H1 (cell line): ENCODE results near the gene TXNIP. TPM values are rescaled to one million over a fixed set of nuclear protein-coding genes. Genes with fewer than 3 reads are reported as not detected.

Source experiments
- CTCF ChIA-PET: fragments of 300-600 bp; sonication (Branson Sonifier 250); formaldehyde crosslinking; loops from one replicate; lab custom pipeline; 2021; ENCODE audit not compliant: partially characterized antibody; lab: Charles Lee
- POLR2A ChIA-PET: fragments of 300-600 bp; sonication (Branson Sonifier 250); formaldehyde crosslinking; loops from one replicate; lab custom pipeline; 2021; ENCODE audit warnings: inconsistent platforms; ENCODE audit not compliant: partially characterized antibody; lab: Charles Lee
- DNase-seq, 2 experiments: peaks; one replicate each; pipeline versions ENCODE4 v3.0.0 to v3.0.0-alpha.2; 2010 to 2022; ENCODE audit warnings: low spot score in 2 of 2, low read depth in 1 of 2, mixed read lengths in 1 of 2
- FAIRE-seq: peaks from 2 replicates; lab custom pipeline; 2011; peaks lifted over from hg19 to GRCh38; lab: Jason Lieb, UNC
- H2AFZ ChIP-seq: 2 replicates; pipeline ENCODE4 v1.8.1; 2012; ENCODE audit warnings: low read length, inconsistent platforms
- H2AK5ac ChIP-seq: 2 replicates; pipeline ENCODE4 v1.6.1; 2013; ENCODE audit warnings: low read depth, low read length
- H2BK120ac ChIP-seq: replicated peaks from 2 replicates; pipeline ENCODE3; 2013; ENCODE audit warnings: low read depth, low read length, inconsistent platforms
- H2BK12ac ChIP-seq: 2 replicates; pipeline ENCODE4 v1.6.1; 2013; ENCODE audit warnings: low read depth, low read length
- H2BK15ac ChIP-seq: 2 replicates; pipeline ENCODE4 v1.6.1; 2013; ENCODE audit warnings: low read length
- H2BK20ac ChIP-seq: 2 replicates; pipeline ENCODE4 v1.6.1; 2013; ENCODE audit warnings: low read length
- H2BK5ac ChIP-seq: 2 replicates; pipeline ENCODE4 v1.6.1; 2013; ENCODE audit warnings: low read depth, low read length
- H3K14ac ChIP-seq: 2 replicates; pipeline ENCODE4 v1.6.1; 2013; ENCODE audit warnings: inconsistent platforms; ENCODE audit not compliant: insufficient read length
- H3K18ac ChIP-seq: 2 replicates; pipeline ENCODE4 v1.6.1; 2013; ENCODE audit warnings: low read length; ENCODE audit errors: extremely low read depth
- H3K23ac ChIP-seq: 2 replicates; pipeline ENCODE4 v1.6.1; 2013; ENCODE audit warnings: inconsistent platforms; ENCODE audit not compliant: insufficient read length
- H3K23me2 ChIP-seq: 2 replicates; pipeline ENCODE4 v1.6.1; 2013; ENCODE audit warnings: low read depth, low read length
- H3K27ac ChIP-seq: 2 replicates; pipeline ENCODE4 v1.6.1; 2011; ENCODE audit warnings: low read depth, low read length, inconsistent platforms
- H3K27me3 ChIP-seq, 4 experiments: replicated peaks in 1 of 4; 1 replicate in 1 of 4; 2 replicates in 3 of 4; pipeline versions ENCODE4 v1.6.1 to v1.8.1; 2011 to 2013; ENCODE audit warnings: low read length in 3 of 4, mild to moderate bottlenecking in 3 of 4, inconsistent platforms in 2 of 4, mixed read lengths in 2 of 4, moderate library complexity in 1 of 4; ENCODE audit not compliant: control insufficient read depth in 3 of 4, insufficient read depth in 3 of 4; ENCODE audit errors: extremely low read depth in 1 of 4
- H3K36me3 ChIP-seq, 4 experiments: 2 replicates each; pipeline versions ENCODE4 v1.6.1 to v1.8.1; 2011 to 2013; ENCODE audit warnings: mild to moderate bottlenecking in 4 of 4, low read length in 3 of 4, moderate library complexity in 2 of 4, control low read depth in 1 of 4, inconsistent platforms in 1 of 4; ENCODE audit not compliant: insufficient read depth in 4 of 4, control insufficient read depth in 2 of 4
- H3K4ac ChIP-seq: replicated peaks from 2 replicates; pipeline ENCODE3; 2013; ENCODE audit warnings: low read length, low read depth, mixed read lengths, inconsistent platforms; ENCODE audit not compliant: insufficient read length
- H3K4me1 ChIP-seq, 4 experiments: replicated peaks in 1 of 4; 1 replicate in 1 of 4; 2 replicates in 3 of 4; pipeline versions ENCODE4 v1.6.1 to v1.8.1; 2011 to 2013; ENCODE audit warnings: low read length in 3 of 4, inconsistent platforms in 2 of 4, mixed read lengths in 1 of 4; ENCODE audit not compliant: insufficient read depth in 4 of 4, control insufficient read depth in 3 of 4
- H3K4me2 ChIP-seq, 2 experiments: 2 replicates each; pipeline versions ENCODE4 v1.6.1 to v1.8.1; 2011 to 2013; ENCODE audit warnings: low read depth in 2 of 2, low read length in 2 of 2, control low read depth in 1 of 2, inconsistent platforms in 1 of 2, mild to moderate bottlenecking in 1 of 2; ENCODE audit not compliant: insufficient read depth in 1 of 2
- H3K4me3 ChIP-seq, 4 experiments: fragments of 200-600, 300-600 bp in 1 of 4; sonication (generic), shearing (Covaris generic), sonication (Bioruptor Twin) in 1 of 4; 2 replicates each; pipeline versions ENCODE4 v1.5.1 to v1.8.1; 2011 to 2016; ENCODE audit warnings: low read length in 4 of 4, low read depth in 3 of 4, control low read depth in 2 of 4, inconsistent platforms in 2 of 4, mild to moderate bottlenecking in 2 of 4, mixed read lengths in 1 of 4, moderate library complexity in 1 of 4; ENCODE audit not compliant: insufficient read depth in 2 of 4; ENCODE audit errors: extremely low read depth in 1 of 4
- H3K56ac ChIP-seq: replicated peaks from 2 replicates; pipeline ENCODE3; 2013; ENCODE audit warnings: low read depth, mild to moderate bottlenecking, mixed read lengths, low read length, inconsistent platforms; ENCODE audit not compliant: insufficient read length
- H3K79me1 ChIP-seq: 2 replicates; pipeline ENCODE4 v1.6.1; 2013; ENCODE audit warnings: low read depth, low read length, control low read depth
- H3K79me2 ChIP-seq, 2 experiments: 2 replicates each; pipeline versions ENCODE4 v1.6.1 to v1.8.1; 2012 to 2013; ENCODE audit warnings: low read length in 2 of 2, mild to moderate bottlenecking in 2 of 2, inconsistent platforms in 1 of 2; ENCODE audit not compliant: insufficient read depth in 2 of 2, control insufficient read depth in 1 of 2
- H3K9ac ChIP-seq, 4 experiments: replicated peaks in 1 of 4; 1 replicate in 1 of 4; 2 replicates in 3 of 4; pipeline versions ENCODE4 v1.6.1 to v1.8.1; 2011 to 2013; ENCODE audit warnings: low read depth in 3 of 4, low read length in 3 of 4, control low read depth in 2 of 4, mild to moderate bottlenecking in 2 of 4, moderate library complexity in 2 of 4, inconsistent platforms in 1 of 4; ENCODE audit errors: extremely low read depth in 1 of 4
- H3K9me3 ChIP-seq, 2 experiments: 2 replicates each; pipeline versions ENCODE4 v1.6.1 to v1.8.1; 2012 to 2013; ENCODE audit warnings: mild to moderate bottlenecking in 2 of 2, moderate library complexity in 2 of 2, control low read depth in 1 of 2, inconsistent platforms in 1 of 2, low read depth in 1 of 2, low read length in 1 of 2, mixed read lengths in 1 of 2; ENCODE audit not compliant: insufficient read depth in 2 of 2
- H4K20me1 ChIP-seq, 2 experiments: replicated peaks in 1 of 2; 2 replicates each; pipeline versions ENCODE3 to v1.8.1; 2011 to 2013; ENCODE audit warnings: inconsistent platforms in 2 of 2, low read length in 2 of 2, mild to moderate bottlenecking in 1 of 2; ENCODE audit not compliant: insufficient read depth in 2 of 2, control insufficient read depth in 1 of 2
- H4K5ac ChIP-seq: 2 replicates; pipeline ENCODE4 v1.6.1; 2013; ENCODE audit warnings: low read length, low read depth, mixed read lengths, inconsistent platforms; ENCODE audit not compliant: insufficient read length
- H4K8ac ChIP-seq: 2 replicates; pipeline ENCODE4 v1.8.0; 2013; ENCODE audit warnings: mild to moderate bottlenecking, moderate library complexity, low read length, inconsistent platforms; ENCODE audit not compliant: insufficient read depth; ENCODE audit errors: extremely low read depth
- H4K91ac ChIP-seq: replicated peaks from 2 replicates; pipeline ENCODE3; 2013; ENCODE audit warnings: low read length, mixed read lengths, inconsistent platforms; ENCODE audit not compliant: insufficient read length
- CREB1 ChIP-seq: IDR thresholded peaks from 2 replicates; pipeline ENCODE4 v1.6.1; 2012; ENCODE audit warnings: inconsistent platforms
- CTCF ChIP-seq, 3 experiments: IDR thresholded peaks; 1 replicate in 2 of 3; 2 replicates in 1 of 3; pipeline versions ENCODE4 v1.5.1 to v1.6.1; 2011; ENCODE audit warnings: low read length in 3 of 3, mild to moderate bottlenecking in 3 of 3, inconsistent platforms in 2 of 3, low read depth in 1 of 3, moderate library complexity in 1 of 3; ENCODE audit not compliant: insufficient read depth in 1 of 3; ENCODE audit errors: control extremely low read depth in 1 of 3
- JUND ChIP-seq: IDR thresholded peaks from 2 replicates; pipeline ENCODE4 v1.6.1; 2011; ENCODE audit warnings: mild to moderate bottlenecking, improper control_type of control experiment, low read length
- MAX ChIP-seq: IDR thresholded peaks from 2 replicates; pipeline ENCODE4 v1.6.1; 2012; ENCODE audit warnings: inconsistent platforms
- SIN3A ChIP-seq, 2 experiments: IDR thresholded peaks in 1 of 2; conservative IDR thresholded peaks in 1 of 2; 2 replicates each; pipeline ENCODE4 v1.6.1; 2011 to 2012; ENCODE audit warnings: low read length in 2 of 2, improper control_type of control experiment in 1 of 2, low read depth in 1 of 2, mild to moderate bottlenecking in 1 of 2
- ZNF274 ChIP-seq: IDR thresholded peaks from 2 replicates; pipeline ENCODE4 v1.7.0; 2012; ENCODE audit warnings: low read length, borderline replicate concordance; ENCODE audit errors: extremely low read depth
- WGBS, 2 experiments: shearing (Covaris generic) in 1 of 2; methylation state at CpG; one replicate each; pipeline versions ENCODE4 v1.1.6 to v1.1.7; 2013 to 2015; ENCODE audit warnings: low lambda C conversion rate in 2 of 2, mixed read lengths in 2 of 2, inconsistent platforms in 1 of 2, low coverage in 1 of 2, missing lambda C conversion rate in 1 of 2; ENCODE audit not compliant: insufficient replicate concordance in 2 of 2, insufficient coverage in 1 of 2, insufficient read length in 1 of 2; ENCODE audit errors: extremely low coverage in 1 of 2, missing lambda C conversion rate in 1 of 2; 5-methylcytosine and 5-hydroxymethylcytosine counted together
- polyA plus RNA-seq, 7 experiments: library from polyadenylated mRNA; depleted of rRNA in 3 of 7; stranded (reverse) in 5 of 7; unstranded in 2 of 7; fragments of >200 nt in 5 of 7; fragments of 200-250 nt in 2 of 7; gene quantifications; 1 replicate in 5 of 7; 2 replicates in 1 of 7; 4 replicates in 1 of 7; pipeline versions ENCODE4 v1.2.1 to v1.2.3, GENCODE V29; 2011 to 2013; ENCODE audit warnings: missing spikeins in 2 of 7, mixed read lengths in 2 of 7
- total RNA-seq: library from RNA; stranded (reverse); fragmentation: NEBNext Ultra II Directional; extraction: Animal tissue kit (Norgen Biotek cat#: 25700); gene quantifications from 2 replicates; pipeline ENCODE4 v1.2.1, GENCODE V29; 2021

Gene TXNIP
- total and polyA plus RNA-seq, 2 of the 8 experiments (the other 6 are each of a cell fraction or from before 2014, with no cell fraction given), result 12.3 to 56.8 TPM

- Histone ChIP-seq H4K20me1 (no peaks in the 10 kb centered on the region), H2BK120ac (no peak overlapping the region), H3K9ac (no peak overlapping the region), H2BK15ac (peak overlapping the region; percentile 47; the same call in 1 of the 2 replicates), H3K23ac (no peak overlapping the region), H2AFZ (0 out of 2 replicates have a peak overlapping the region, but pooled peaks have one; percentile 8), H2BK20ac (peak overlapping the region; percentile 84; the same call in 1 of the 2 replicates), H3K18ac (peak overlapping the region; percentile 53; the same call in 1 of the 2 replicates), H3K9me3 (no peaks in the 10 kb centered on the region), H3K23me2 (peaks cover 3% of the 10 kb centered on the region; the same call in 1 of the 2 replicates), H3K79me2 (no peaks in the 10 kb centered on the region), H4K8ac (no peak overlapping the region), H3K36me3 (no peaks in the 10 kb centered on the region), H3K79me1 (no peaks in the 10 kb centered on the region), H3K27ac (no peak overlapping the region), H2BK12ac (peak overlapping the region; percentile 20; the same call in 1 of the 2 replicates), H3K4me2 (peak overlapping the region in 1 of 2 experiments; percentile 62), H3K56ac (no peak overlapping the region), H3K4me3 (peak overlapping the region in 1 of 4 experiments; percentile 41; a peak in 1 of 8 replicates), H4K91ac (peak overlapping the region; percentile 26), H2AK5ac (no peak overlapping the region), H3K27me3 (no peaks in the 10 kb centered on the region), H3K14ac (no peak overlapping the region), H2BK5ac (peak overlapping the region; percentile 12; the same call in 1 of the 2 replicates), H3K4me1 (peaks cover 4 to 18% (median 13%) of the 10 kb centered on the region in 4 experiments; a peak in 5 of 7 replicates), H4K5ac (no peak overlapping the region), H3K4ac (no peak overlapping the region)
- FAIRE-seq (peak; percentile 89), DNase-seq (peak in 1 of 2 experiments; percentile 73)
- CTCF ChIA-PET, result interaction anchor here (0.6 to 8.7 kb wide), 28 partner anchors 9 to 268 kb away, joined by 3 to 152 read pairs (median 6); partner anchors contain the start of genes ANKRD34A, HJV, NUDT17 and PIAS3
- POLR2A ChIA-PET, result interaction anchor here (0.6 to 13.7 kb wide), 18 partner anchors 9 to 74 kb away, joined by 3 to 218 read pairs (median 4); partner anchors contain the start of genes ANKRD34A, POLR3GL, RBM8A and TXNIP
- 18% methylated on average over 9 of the region's 9 CpGs; no CpG with 5 or more reads in 1 of the 2 experiments for WGBS, 2 experiments
- TF ChIP-seq JUND (no peak), CREB1 (peak; percentile 42; the same call in 1 of the 2 replicates), MAX (peak; percentile 31; the same call in 1 of the 2 replicates), ZNF274 (no peak), SIN3A (conservative IDR thresholded peaks at IDR 0.05 in 1 of 2, IDR thresholded peaks at IDR 0.05 in 1 of 2; ENCODE audit: low read depth in 1 of 2, low read length in 2 of 2) (peak in 1 of 2 experiments; percentile 59; a peak in 1 of 4 replicates), CTCF (IDR thresholded peaks at IDR 0.05; ENCODE audit: control extremely low read depth in 1 of 3, insufficient read depth in 1 of 3, low read depth in 1 of 3, low read length in 3 of 3) (peak; percentile 44 to 90 (median 89))
Observed at GRCh38 chr1:145977486-145978470, 18.6 kb downstream of the TXNIP start.
